Measurements from ENCODE around the gene ADAM15. TPM values are rescaled to one million over a fixed set of nuclear protein-coding genes. Genes with fewer than 3 reads are reported as not detected.

Gene ADAM15
- total RNA-seq, 1 experiment from 2014 or later, result 187 TPM

DNA sequence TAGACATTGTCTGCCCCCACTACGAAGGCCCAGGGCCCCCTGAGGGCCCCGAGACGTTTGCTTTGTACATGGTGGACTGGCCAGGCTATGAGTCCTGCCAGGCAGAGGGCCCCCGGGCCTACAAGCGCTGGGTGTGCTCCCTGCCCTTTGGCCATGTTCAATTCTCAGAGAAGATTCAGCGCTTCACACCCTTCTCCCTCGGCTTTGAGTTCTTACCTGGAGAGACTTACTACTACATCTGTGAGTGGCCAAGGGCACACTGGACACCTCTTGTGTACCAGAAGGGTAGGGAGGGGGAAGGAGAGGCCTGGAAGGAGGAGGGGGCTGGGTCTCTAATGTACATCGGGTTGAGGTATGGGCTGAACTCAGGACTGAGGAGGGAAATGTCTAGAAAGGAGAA, 15.7 kb downstream of the ADAM15 start:
- H3K9me2 ChIP-seq (ENCODE audit: insufficient read depth), result no peaks in the 10 kb centered on the region
- H3K9me3 ChIP-seq (ENCODE audit: insufficient read depth, low read depth), result no peaks in the 10 kb centered on the region
- peaks cover 13% of the 10 kb centered on the region for H3K79me2 ChIP-seq (ENCODE audit: low read depth)
- ChIA-PET POLR2A (ENCODE audit: unreplicated experiment) (no interaction called here), CTCF (no interaction called here)
- intact Hi-C loops (cut with micrococcal nuclease; ENCODE audit: unreplicated experiment), result no loop called here
- TF ChIP-seq, protein P1, sequence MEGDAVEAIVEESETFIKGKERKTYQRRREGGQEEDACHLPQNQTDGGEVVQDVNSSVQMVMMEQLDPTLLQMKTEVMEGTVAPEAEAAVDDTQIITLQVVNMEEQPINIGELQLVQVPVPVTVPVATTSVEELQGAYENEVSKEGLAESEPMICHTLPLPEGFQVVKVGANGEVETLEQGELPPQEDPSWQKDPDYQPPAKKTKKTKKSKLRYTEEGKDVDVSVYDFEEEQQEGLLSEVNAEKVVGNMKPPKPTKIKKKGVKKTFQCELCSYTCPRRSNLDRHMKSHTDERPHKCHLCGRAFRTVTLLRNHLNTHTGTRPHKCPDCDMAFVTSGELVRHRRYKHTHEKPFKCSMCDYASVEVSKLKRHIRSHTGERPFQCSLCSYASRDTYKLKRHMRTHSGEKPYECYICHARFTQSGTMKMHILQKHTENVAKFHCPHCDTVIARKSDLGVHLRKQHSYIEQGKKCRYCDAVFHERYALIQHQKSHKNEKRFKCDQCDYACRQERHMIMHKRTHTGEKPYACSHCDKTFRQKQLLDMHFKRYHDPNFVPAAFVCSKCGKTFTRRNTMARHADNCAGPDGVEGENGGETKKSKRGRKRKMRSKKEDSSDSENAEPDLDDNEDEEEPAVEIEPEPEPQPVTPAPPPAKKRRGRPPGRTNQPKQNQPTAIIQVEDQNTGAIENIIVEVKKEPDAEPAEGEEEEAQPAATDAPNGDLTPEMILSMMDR (conservative IDR thresholded peaks at IDR 0.05), result no peak
- no peak for TF ChIP-seq EZH2 (IDR thresholded peaks at IDR 0.05; ENCODE audit: low read depth)
- peaks cover 7% of the 10 kb centered on the region; the same call in 1 of the 2 replicates for H4K20me1 ChIP-seq (ENCODE audit: insufficient read depth)
- BruUV-seq (replicated peaks), result no TSS peak
- no peaks in the 10 kb centered on the region for H3K36me3 ChIP-seq (ENCODE audit: low read depth)
- no peaks in the 10 kb centered on the region for H3K27me3 ChIP-seq (ENCODE audit: insufficient read depth, low read depth)
- no peak overlapping the region for H2AFZ ChIP-seq
- H3K4me3 ChIP-seq, result no peak overlapping the region
- DNase-seq, result no peak
- H3K27ac ChIP-seq, result no peak overlapping the region
- peaks cover 23% of the 10 kb centered on the region; the same call in 1 of the 2 replicates for H3F3A ChIP-seq (ENCODE audit: insufficient read depth, low read depth)
- peaks cover 15% of the 10 kb centered on the region for H3K4me1 ChIP-seq (replicated peaks; ENCODE audit: insufficient read depth)
- H3K4me2 ChIP-seq, result no peak overlapping the region

DNA sequence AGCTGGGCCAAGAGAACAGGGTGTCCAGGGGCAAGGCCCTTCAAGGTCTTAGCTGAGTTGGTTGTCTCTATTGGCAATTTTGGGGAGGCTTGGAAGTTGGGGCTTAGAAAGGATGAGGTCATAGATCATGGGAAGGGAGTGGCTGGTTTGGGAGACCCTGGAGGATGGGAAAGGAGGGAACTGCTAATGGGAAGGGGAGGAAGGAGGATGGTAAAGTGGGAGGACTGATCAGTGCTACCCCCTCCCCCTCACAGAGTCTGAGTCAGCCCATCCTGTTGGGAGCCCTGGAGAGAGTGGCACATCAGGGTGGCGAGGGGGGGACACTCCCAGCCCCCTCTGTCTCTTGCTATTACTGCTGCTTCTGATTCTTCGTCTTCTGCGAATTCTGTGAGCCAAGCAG, 17.5 kb downstream of the ADAM15 start:
- H3K4me2 ChIP-seq, result no peak overlapping the region
- TF ChIP-seq, protein P1 (conservative IDR thresholded peaks at IDR 0.05), result no peak
- no peak for TF ChIP-seq EZH2 (IDR thresholded peaks at IDR 0.05; ENCODE audit: low read depth)
- ChIA-PET CTCF (interaction anchor here (0.7 kb wide), 1 partner anchor 31 kb away, joined by 6 read pairs; no protein-coding TSS in a partner anchor), POLR2A (ENCODE audit: unreplicated experiment) (interaction anchor here (0.6 kb wide), 1 partner anchor 50 kb away, joined by 3 read pairs; no protein-coding TSS in a partner anchor)
- no TSS peak for BruUV-seq (replicated peaks)
- no peak overlapping the region for H3K4me3 ChIP-seq
- H3K79me2 ChIP-seq (ENCODE audit: low read depth), result peaks cover 13% of the 10 kb centered on the region
- no peak for DNase-seq
- no peak overlapping the region for H2AFZ ChIP-seq
- no peaks in the 10 kb centered on the region for H3K27me3 ChIP-seq (ENCODE audit: insufficient read depth, low read depth)
- H3K9me3 ChIP-seq (ENCODE audit: insufficient read depth, low read depth), result no peaks in the 10 kb centered on the region
- H3K27ac ChIP-seq, result no peak overlapping the region
- no peaks in the 10 kb centered on the region for H3K9me2 ChIP-seq (ENCODE audit: insufficient read depth)
- peaks cover 15% of the 10 kb centered on the region for H3K4me1 ChIP-seq (replicated peaks; ENCODE audit: insufficient read depth)
- no peaks in the 10 kb centered on the region for H3K36me3 ChIP-seq (ENCODE audit: low read depth)
- H4K20me1 ChIP-seq (ENCODE audit: insufficient read depth), result peaks cover 7% of the 10 kb centered on the region; the same call in 1 of the 2 replicates
- peaks cover 32% of the 10 kb centered on the region; the same call in 1 of the 2 replicates for H3F3A ChIP-seq (ENCODE audit: insufficient read depth, low read depth)
- intact Hi-C loops (cut with micrococcal nuclease; ENCODE audit: unreplicated experiment), result no loop called here

DNA sequence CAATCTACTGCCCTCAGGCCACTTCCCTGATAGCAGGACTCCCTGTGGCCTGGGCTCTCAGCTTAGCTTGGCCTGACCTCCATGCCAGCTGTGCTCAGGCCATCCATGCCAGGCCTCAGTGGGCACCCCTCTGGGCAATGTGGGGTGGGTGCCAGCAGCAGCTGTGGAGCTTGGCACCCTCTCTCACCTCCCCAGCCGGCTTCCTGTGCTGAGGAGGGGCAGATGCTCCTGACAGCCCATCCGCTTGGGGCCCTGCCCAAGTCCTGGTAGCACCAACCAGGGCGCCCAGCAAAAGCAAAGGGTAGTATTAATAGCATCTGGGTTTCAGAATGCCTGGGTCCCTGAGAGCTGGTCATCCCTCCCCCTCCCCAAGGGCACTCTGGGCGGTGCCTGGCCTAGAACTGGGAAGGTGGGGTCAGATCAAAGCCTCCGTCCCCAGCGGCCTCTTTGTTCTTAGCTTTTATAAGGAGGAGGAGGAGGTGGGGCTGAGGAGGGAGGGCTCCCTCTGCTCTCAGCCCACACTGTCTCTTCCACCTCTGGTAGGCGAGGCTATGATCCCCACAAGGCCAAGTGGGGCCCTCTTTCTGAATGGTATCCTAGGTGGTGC, 18.5 kb downstream of the ADAM15 start:
- Histone ChIP-seq H3K36me3 (ENCODE audit: low read depth) (no peaks in the 10 kb centered on the region), H3K9me3 (ENCODE audit: insufficient read depth, low read depth) (no peaks in the 10 kb centered on the region), H3K4me1 (replicated peaks; ENCODE audit: insufficient read depth) (peaks cover 10% of the 10 kb centered on the region), H3F3A (ENCODE audit: insufficient read depth, low read depth) (peaks cover 26% of the 10 kb centered on the region; the same call in 1 of the 2 replicates), H4K20me1 (ENCODE audit: insufficient read depth) (peaks cover 2% of the 10 kb centered on the region; the same call in 1 of the 2 replicates), H2AFZ (no peak overlapping the region), H3K27ac (no peak overlapping the region), H3K9me2 (ENCODE audit: insufficient read depth) (no peaks in the 10 kb centered on the region), H3K27me3 (ENCODE audit: insufficient read depth, low read depth) (no peaks in the 10 kb centered on the region), H3K79me2 (ENCODE audit: low read depth) (peaks cover 7% of the 10 kb centered on the region), H3K4me3 (no peak overlapping the region), H3K4me2 (no peak overlapping the region)
- POLR2A ChIA-PET (ENCODE audit: unreplicated experiment), result interaction anchor here (0.6 kb wide), 1 partner anchor 182 kb away, joined by 3 read pairs; no protein-coding TSS in a partner anchor
- no TSS peak for BruUV-seq (replicated peaks)
- intact Hi-C loops (cut with micrococcal nuclease; ENCODE audit: unreplicated experiment), result no loop called here
- CTCF ChIA-PET, result no interaction called here
- TF ChIP-seq EZH2 (IDR thresholded peaks at IDR 0.05; ENCODE audit: low read depth), result no peak
- TF ChIP-seq, protein P1 (conservative IDR thresholded peaks at IDR 0.05), result no peak
- no peak for DNase-seq

Data from PC-9 (cell line).